B cell (primary cell): ENCODE results near the gene GLRX5. TPM values are rescaled to one million over a fixed set of nuclear protein-coding genes. Genes with fewer than 3 reads are reported as not detected.

Experiments
- ATAC-seq: fragments of 200-7000 bp; cut with Tn5 transposase; one replicate; pipeline ENCODE4 v1.10.0; 2021; ENCODE audit warnings: low read depth, mild to moderate bottlenecking, moderate number of reproducible peaks, moderate library complexity
- CTCF ChIA-PET: fragments of 350-600 bp; sonication (Branson Sonifier 250); formaldehyde crosslinking; loops from one replicate; lab custom pipeline; 2021; ENCODE audit warnings: antibody characterized with exemption, inconsistent platforms; lab: Charles Lee
- POLR2A ChIA-PET: fragments of 350-600 bp; sonication (Branson Sonifier 250); formaldehyde crosslinking; loops from one replicate; lab custom pipeline; 2021; ENCODE audit warnings: antibody characterized with exemption; lab: Charles Lee
- DNase-seq: peaks from one replicate; pipeline ENCODE4 v3.0.0; 2013
- H2AFZ ChIP-seq: 2 replicates; pipeline ENCODE4 v1.6.1; 2012; ENCODE audit warnings: mild to moderate bottlenecking, low read depth, low read length; ENCODE audit not compliant: insufficient read depth, poor library complexity, severe bottlenecking
- H3K27ac ChIP-seq, 2 donors: 1 replicate in 1 of 2; 2 replicates in 1 of 2; pipeline ENCODE4 v1.5.1; 2012 to 2013; ENCODE audit warnings: low read length in 2 of 2, mild to moderate bottlenecking in 2 of 2, moderate library complexity in 1 of 2
- H3K27me3 ChIP-seq, 4 experiments: fragments of 200-600 bp in 1 of 4; sonication (generic) in 1 of 4; replicated peaks in 1 of 4; 1 replicate in 2 of 4; 2 replicates in 2 of 4; pipeline versions ENCODE4 v1.6.1 to v1.7.0; 2013 to 2016; ENCODE audit warnings: low read length in 3 of 4, mild to moderate bottlenecking in 2 of 4, mixed read lengths in 1 of 4, moderate library complexity in 1 of 4; ENCODE audit not compliant: insufficient read depth in 4 of 4, control insufficient read depth in 3 of 4; ENCODE audit errors: control extremely low read depth in 1 of 4
- H3K36me3 ChIP-seq, 2 experiments: replicated peaks in 1 of 2; 1 replicate in 1 of 2; 2 replicates in 1 of 2; pipeline versions ENCODE4 v1.6.1 to v1.7.1; 2013; ENCODE audit warnings: low read length in 1 of 2; ENCODE audit not compliant: insufficient read depth in 2 of 2, control insufficient read depth in 1 of 2; ENCODE audit errors: control extremely low read depth in 1 of 2, extremely low read depth in 1 of 2
- H3K4me1 ChIP-seq, 2 donors: fragments of 200-600 bp in 1 of 2; sonication (generic) in 1 of 2; 1 replicate in 1 of 2; 2 replicates in 1 of 2; pipeline versions ENCODE4 v1.5.1 to v1.6.1; 2013 to 2017; ENCODE audit warnings: low read length in 2 of 2; ENCODE audit not compliant: control insufficient read depth in 2 of 2, insufficient read depth in 2 of 2
- H3K4me2 ChIP-seq: replicated peaks from 2 replicates; pipeline ENCODE3; 2012; ENCODE audit warnings: mild to moderate bottlenecking, low read depth, low read length; ENCODE audit not compliant: poor library complexity, severe bottlenecking
- H3K4me3 ChIP-seq, 5 experiments: fragments of 200-600 bp in 1 of 5; sonication (generic) in 1 of 5; 1 replicate in 3 of 5; 2 replicates in 2 of 5; pipeline versions ENCODE4 v1.5.1 to v1.7.0; 2011 to 2016; ENCODE audit warnings: low read length in 4 of 5, mild to moderate bottlenecking in 4 of 5, low read depth in 2 of 5, control low read depth in 1 of 5, moderate library complexity in 1 of 5; ENCODE audit not compliant: insufficient read depth in 1 of 5; ENCODE audit errors: control extremely low read depth in 1 of 5, extremely low read depth in 1 of 5
- H3K79me2 ChIP-seq: fragments of 200-600 bp; sonication (generic); one replicate; pipeline ENCODE4 v1.6.0; 2016; ENCODE audit warnings: low read length; ENCODE audit not compliant: control insufficient read depth, insufficient read depth
- H3K9ac ChIP-seq: fragments of 200-600 bp; sonication (generic); 2 replicates; pipeline ENCODE4 v1.6.1; 2017; ENCODE audit warnings: mild to moderate bottlenecking, low read length, moderate library complexity
- H3K9me3 ChIP-seq, 3 donors: one replicate each; pipeline versions ENCODE4 v1.6.1 to v1.7.1; 2013; ENCODE audit warnings: low read length in 2 of 3; ENCODE audit not compliant: control insufficient read depth in 2 of 3, insufficient read depth in 1 of 3; ENCODE audit errors: control extremely low read depth in 1 of 3
- H4K20me1 ChIP-seq: 2 replicates; pipeline ENCODE4 v1.6.0; 2012; ENCODE audit warnings: mild to moderate bottlenecking, low read length; ENCODE audit not compliant: insufficient read depth, control insufficient read depth, poor library complexity, severe bottlenecking
- H3K27ac Mint-ChIP-seq: one replicate; pipeline ENCODE4 v1.8.0; 2021; ENCODE audit warnings: mixed read lengths
- H3K27me3 Mint-ChIP-seq: one replicate; pipeline ENCODE4 v1.8.0; 2021; ENCODE audit warnings: mixed read lengths
- H3K4me1 Mint-ChIP-seq: one replicate; pipeline ENCODE4 v1.8.0; 2021; ENCODE audit warnings: mixed read lengths
- H3K4me3 Mint-ChIP-seq: one replicate; pipeline ENCODE4 v1.8.0; 2021; ENCODE audit warnings: mixed read lengths
- H3K9me3 Mint-ChIP-seq: one replicate; pipeline ENCODE4 v1.8.0; 2022; ENCODE audit warnings: mixed read lengths; ENCODE audit not compliant: insufficient read depth
- CTCF ChIP-seq: fragments of 200-600 bp; IDR thresholded peaks from one replicate; pipeline ENCODE4 v1.8.0; 2022; ENCODE audit warnings: antibody characterized with exemption, mild to moderate bottlenecking
- EZH2 ChIP-seq: IDR thresholded peaks from 2 replicates; pipeline ENCODE4 v1.6.1; 2012; ENCODE audit warnings: borderline replicate concordance, low read depth, mild to moderate bottlenecking, moderate library complexity, low read length; ENCODE audit not compliant: insufficient read depth, poor library complexity, severe bottlenecking
- WGBS: methylation state at CpG from one replicate; pipeline ENCODE4 v1.1.5; 2013; ENCODE audit warnings: missing lambda C conversion rate; ENCODE audit not compliant: insufficient coverage; 5-methylcytosine and 5-hydroxymethylcytosine counted together
- intact Hi-C: fragments of 100-400 bp; cut with micrococcal nuclease; formaldehyde crosslinking; loops from one replicate; pipeline ENCODE4 v1.10.0; 2022
- polyA plus RNA-seq: library from polyadenylated mRNA; depleted of rRNA; stranded (reverse); fragments of >200 nt; gene quantifications from 2 replicates; pipeline ENCODE4 v1.2.3, GENCODE V29; 2012
- total RNA-seq, 2 donors: library from RNA; stranded (reverse); fragments of 120-200 nt in 1 of 2; gene quantifications; 1 replicate in 1 of 2; 2 replicates in 1 of 2; pipeline versions ENCODE4 v1.2.3 to v1.2.4, GENCODE V29; 2013 to 2022

Gene GLRX5
- total and polyA plus RNA-seq, 2 donors (not counting 1 experiment from before 2014, with no cell fraction given) = 7.8 to 18.4 TPM

GRCh38 chr14:95575840-95576473 is 41.1 kb downstream of the GLRX5 start:
- intact Hi-C loops = loop anchor here (5.0 kb wide), 1 partner anchor 91 kb away; no protein-coding TSS in a partner anchor
- ATAC-seq (no peak), DNase-seq (no peak)
- Histone ChIP-seq H3K9ac (no peak overlapping the region), H3K27ac (no peak overlapping the region), H3K4me3 (no peak overlapping the region), H3K9me3 (peaks cover 0 to 6% (median 0%) of the 10 kb centered on the region in 3 donors), H3K27me3 (peaks cover 0 to 52% (median 30%) of the 10 kb centered on the region in 4 experiments), H3K4me1 (peaks cover 25 to 27% of the 10 kb centered on the region in 2 donors), H3K36me3 (no peaks in the 10 kb centered on the region), H4K20me1 (no peaks in the 10 kb centered on the region), H3K4me2 (no peak overlapping the region), H3K79me2 (no peaks in the 10 kb centered on the region), H2AFZ (no peak overlapping the region)
- Mint-ChIP-seq H3K4me3 (no peak overlapping the region), H3K9me3 (no peaks in the 10 kb centered on the region), H3K4me1 (peaks cover 24% of the 10 kb centered on the region), H3K27ac (no peak overlapping the region), H3K27me3 (peaks cover 56% of the 10 kb centered on the region)
- CTCF ChIA-PET = interaction anchor here (0.6 to 1.6 kb wide), 2 partner anchors 11 to 199 kb away, joined by 3 read pairs; no protein-coding TSS in a partner anchor
- 88% methylated on average over 1 of the region's 3 CpGs for WGBS
- TF ChIP-seq CTCF (no peak), EZH2 (no peak)
- POLR2A ChIA-PET = no interaction called here
